Stomach (tissue), 9 donors: ENCODE data around the gene RCN2. TPM values are rescaled to one million over a fixed set of nuclear protein-coding genes. Genes with fewer than 3 reads are reported as not detected.
A peak's percentile ranks its signal among the peaks of the same experiment; 100 is the strongest.

Source experiments
- DNase-seq, 2 donors: peaks; one replicate each; pipeline versions ENCODE4 v3.0.0 to v3.0.0-alpha.2; 2013 to 2019
- H3K27ac ChIP-seq, 5 donors: fragments of 200-600 bp in 4 of 5; sonication (generic) in 4 of 5; one replicate each; pipeline ENCODE4 v1.5.1; 2013 to 2019; ENCODE audit warnings: mild to moderate bottlenecking in 1 of 5, moderate library complexity in 1 of 5
- H3K27me3 ChIP-seq, 3 donors: fragments of 200-600 bp; sonication (generic); one replicate each; pipeline ENCODE4 v1.5.1; 2017 to 2019; ENCODE audit warnings: mixed run types in 1 of 3
- H3K36me3 ChIP-seq, 4 donors: fragments of 200-600 bp; sonication (generic); 1 replicate in 3 of 4; 2 replicates in 1 of 4; pipeline ENCODE4 v1.5.1; 2016 to 2019
- H3K4me1 ChIP-seq, 4 donors: fragments of 200-600 bp; sonication (generic); one replicate each; pipeline ENCODE4 v1.5.1; 2016 to 2019
- H3K4me3 ChIP-seq, 4 donors: fragments of 200-600 bp; sonication (generic) in 3 of 4; one replicate each; pipeline ENCODE4 v1.5.1; 2016 to 2019; ENCODE audit warnings: mild to moderate bottlenecking in 1 of 4
- H3K9me3 ChIP-seq, 4 donors: fragments of 200-600 bp; sonication (generic); one replicate each; pipeline ENCODE4 v1.5.1; 2016 to 2019
- CTCF ChIP-seq, 7 experiments: fragments of 450-650 bp in 4 of 7; fragments of 200-600 bp in 3 of 7; sonication (generic) in 3 of 7; IDR thresholded peaks; one replicate each; pipeline ENCODE4 v1.5.1; 2016 to 2019; ENCODE audit warnings: antibody characterized with exemption in 7 of 7, control low read depth in 2 of 7, mild to moderate bottlenecking in 1 of 7
- EP300 ChIP-seq: sonication (generic); formaldehyde crosslinking; IDR thresholded peaks from one replicate; pipeline ENCODE4 v1.6.1; 2017; ENCODE audit warnings: antibody characterized with exemption
- POLR2A ChIP-seq, 4 donors: fragments of 450-650 bp; IDR thresholded peaks; one replicate each; pipeline ENCODE4 v1.6.1; 2016; ENCODE audit warnings: antibody characterized with exemption in 4 of 4, control low read depth in 2 of 4, mild to moderate bottlenecking in 1 of 4, moderate library complexity in 1 of 4
- POLR2AphosphoS5 ChIP-seq, 3 donors: sonication (generic); formaldehyde crosslinking; IDR thresholded peaks; one replicate each; pipeline ENCODE4 v1.6.1; 2016; ENCODE audit warnings: antibody characterized with exemption in 3 of 3
- WGBS, 5 donors: extraction: QIAGEN DNeasy Blood & Tissue Kit in 3 of 5; methylation state at CpG; one replicate each; pipeline versions ENCODE4 v1.1.5 to v1.1.7; 2013 to 2018; 5-methylcytosine and 5-hydroxymethylcytosine counted together
- intact Hi-C: fragments of 100-400 bp; cut with DNase I; formaldehyde crosslinking; loops from one replicate; pipeline ENCODE4 v1.15.1; 2023; ENCODE audit warnings: low total_unique reads
- polyA plus RNA-seq, 3 donors: library from polyadenylated mRNA; stranded (reverse); fragments of 200-250 nt; gene quantifications; one replicate each; pipeline ENCODE4 v1.2.3, GENCODE V29; 2013
- total RNA-seq, 5 donors: library from RNA; depleted of rRNA; stranded (reverse); fragments of >200 nt; gene quantifications; one replicate each; pipeline versions ENCODE4 v1.1.0 to v1.2.3, GENCODE V29; 2014 to 2016
- donor health status: healthy with polysubstance abuse.
- donor health status: Bipolar disorder and iron deficiency.
- donor health status: healthy.

The RCN2 gene
- total and polyA plus RNA-seq, 8 donors = 14.0 to 67.2 (median 30.3) TPM

- intact Hi-C loops = no loop called here
- Histone ChIP-seq H3K4me1 (no peaks in the 10 kb centered on the region), H3K27me3 (peaks cover 0 to 21% (median 4%) of the 10 kb centered on the region in 3 donors), H3K4me3 (no peak overlapping the region), H3K27ac (no peak overlapping the region), H3K36me3 (no peaks in the 10 kb centered on the region), H3K9me3 (no peaks in the 10 kb centered on the region)
- DNase-seq = peak in 1 of 2 donors; percentile 20
- TF ChIP-seq EP300 (no peak), CTCF (IDR thresholded peaks at IDR 0.05) (no peak), POLR2A (IDR thresholded peaks at IDR 0.05) (no peak), POLR2AphosphoS5 (IDR thresholded peaks at IDR 0.05) (no peak)
- WGBS, 5 donors = 86 to 93% (median 89%) methylated on average over 19 to 23 of the region's 23 CpGs
Observed at GRCh38 chr15:76979331-76979925, 47.9 kb downstream of the RCN2 start.

- H3K4me3 ChIP-seq = no peak overlapping the region
- H3K9me3 ChIP-seq = no peaks in the 10 kb centered on the region
- intact Hi-C loops = no loop called here
- DNase-seq = no peak
- no peaks in the 10 kb centered on the region for H3K4me1 ChIP-seq
- no peak overlapping the region for H3K27ac ChIP-seq
- whole genome bisulfite sequencing, 5 donors = 79 to 86% (median 84%) methylated on average over 7 of the region's 7 CpGs
- no peaks in the 10 kb centered on the region for H3K36me3 ChIP-seq
- H3K27me3 ChIP-seq = peaks cover 0 to 16% (median 4%) of the 10 kb centered on the region in 3 donors
- TF ChIP-seq EP300 (no peak), POLR2A (IDR thresholded peaks at IDR 0.05) (no peak), CTCF (IDR thresholded peaks at IDR 0.05) (no peak), POLR2AphosphoS5 (IDR thresholded peaks at IDR 0.05) (no peak)
Observed at GRCh38 chr15:76979996-76980520, 48.5 kb downstream of the RCN2 start.

- H3K9me3 ChIP-seq = no peaks in the 10 kb centered on the region
- TF ChIP-seq POLR2A (IDR thresholded peaks at IDR 0.05) = no peak
- intact Hi-C loops = no loop called here
- no peak overlapping the region for H3K27ac ChIP-seq
- no peaks in the 10 kb centered on the region for H3K4me1 ChIP-seq
- H3K36me3 ChIP-seq = no peaks in the 10 kb centered on the region
- H3K27me3 ChIP-seq = peaks cover 0 to 8% (median 4%) of the 10 kb centered on the region in 3 donors
- no peak for DNase-seq
- H3K4me3 ChIP-seq = no peak overlapping the region
- WGBS, 5 donors = 87 to 89% (median 88%) methylated on average over 7 to 9 of the region's 9 CpGs
Observed at GRCh38 chr15:76982356-76982755, 50.8 kb downstream of the RCN2 start.

- no peaks in the 10 kb centered on the region for H3K9me3 ChIP-seq
- 79 to 87% (median 81%) methylated on average over 6 of the region's 6 CpGs for WGBS, 5 donors
- no peaks in the 10 kb centered on the region for H3K4me1 ChIP-seq
- no peak overlapping the region for H3K4me3 ChIP-seq
- TF ChIP-seq CTCF (IDR thresholded peaks at IDR 0.05) (no peak), EP300 (no peak), POLR2AphosphoS5 (IDR thresholded peaks at IDR 0.05) (no peak), POLR2A (IDR thresholded peaks at IDR 0.05) (no peak)
- DNase-seq = no peak
- peaks cover 0 to 8% (median 4%) of the 10 kb centered on the region in 3 donors for H3K27me3 ChIP-seq
- no peak overlapping the region for H3K27ac ChIP-seq
- no peaks in the 10 kb centered on the region for H3K36me3 ChIP-seq
- intact Hi-C loops = no loop called here
Observed at GRCh38 chr15:76982756-76983155, 51.2 kb downstream of the RCN2 start.
